Muscle of leg (tissue), 11 donors: Measurements from ENCODE around the gene SNRPB. TPM values are rescaled to one million over a fixed set of nuclear protein-coding genes. Genes with fewer than 3 reads are reported as not detected.

Source experiments
- DNase-seq: peaks from one replicate; pipeline ENCODE4 v3.0.0; 2013
- H3K27ac ChIP-seq: one replicate; pipeline ENCODE4 v1.5.1; 2013; ENCODE audit warnings: mild to moderate bottlenecking, low read length, control low read depth
- H3K27me3 ChIP-seq: one replicate; pipeline ENCODE4 v1.6.1; 2013; ENCODE audit warnings: low read length; ENCODE audit not compliant: control insufficient read depth, insufficient read depth
- H3K36me3 ChIP-seq: one replicate; pipeline ENCODE4 v1.6.1; 2013; ENCODE audit warnings: low read length; ENCODE audit not compliant: control insufficient read depth, insufficient read depth
- H3K4me1 ChIP-seq: one replicate; pipeline ENCODE4 v1.6.1; 2013; ENCODE audit warnings: low read length; ENCODE audit not compliant: control insufficient read depth, insufficient read depth
- H3K4me3 ChIP-seq: one replicate; pipeline ENCODE4 v1.5.1; 2013; ENCODE audit warnings: low read length, control low read depth
- H3K9me3 ChIP-seq: replicated peaks from 2 replicates; pipeline ENCODE4 v1.6.1; 2013; ENCODE audit warnings: low read depth, low read length; ENCODE audit not compliant: control insufficient read depth
- WGBS: methylation state at CpG from one replicate; pipeline ENCODE4 v1.1.5; 2013; ENCODE audit warnings: missing lambda C conversion rate; ENCODE audit not compliant: insufficient coverage; 5-methylcytosine and 5-hydroxymethylcytosine counted together
- polyA plus RNA-seq, 8 donors: library from polyadenylated mRNA; unstranded; fragments of 120-200 nt; gene quantifications; one replicate each; pipeline versions ENCODE4 v1.2.1 to v1.2.3, GENCODE V29; 2013; ENCODE audit warnings: inconsistent platforms in 1 of 8, low replicate concordance in 1 of 8; ENCODE audit not compliant: insufficient read length in 8 of 8, insufficient read depth in 1 of 8
- total RNA-seq: library from RNA; stranded (reverse); fragments of 120-200 nt; gene quantifications from one replicate; pipeline ENCODE4 v1.2.4, GENCODE V29; 2013

Gene SNRPB
- total and polyA plus RNA-seq, 9 donors, result 97.3 to 123 (median 113) TPM

DNA sequence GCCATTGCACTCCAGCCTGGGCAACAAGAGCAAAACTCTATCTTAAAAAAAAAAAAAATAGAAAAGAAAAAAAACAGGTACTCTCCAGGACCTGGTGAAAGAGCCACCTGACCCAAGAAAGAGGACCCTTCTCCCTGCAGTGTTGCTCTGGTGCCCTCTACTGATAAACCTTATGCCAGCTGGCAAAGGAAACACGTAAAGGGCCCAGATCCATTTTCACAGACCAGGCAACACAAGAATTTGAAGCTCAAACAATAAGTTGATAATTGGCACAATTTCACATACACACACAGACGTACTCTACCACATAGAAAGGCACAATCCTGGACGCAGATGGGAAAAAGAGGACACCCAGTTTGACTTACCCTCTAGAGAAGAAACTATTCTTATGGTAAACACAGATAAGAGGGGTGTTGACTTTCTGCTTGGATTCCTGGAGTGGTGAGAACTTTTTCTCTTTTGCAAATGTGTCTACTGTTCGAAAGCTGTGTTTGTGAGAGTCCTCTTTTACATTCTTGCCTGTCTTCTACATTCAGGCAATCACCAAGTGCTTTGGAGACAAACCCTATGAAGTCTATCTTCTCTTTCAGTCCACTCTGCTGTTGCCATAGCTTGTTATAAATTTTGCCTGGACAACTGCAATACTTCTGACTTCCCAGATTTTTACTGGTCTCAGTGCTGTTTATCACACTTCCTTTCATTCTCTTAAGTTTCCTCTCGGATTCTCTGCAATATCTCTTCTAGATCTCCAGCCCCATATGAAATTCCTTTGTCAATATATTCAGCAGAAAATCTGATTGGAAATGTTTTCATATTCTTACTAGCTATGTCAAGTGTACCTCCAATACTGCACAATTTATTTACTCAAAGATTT lies 6.4 kb upstream of the SNRPB start:
- no peak for DNase-seq
- no CpG with 5 or more reads among the region's 5 CpGs for WGBS
- no peak overlapping the region for H3K27ac ChIP-seq
- H3K27me3 ChIP-seq, result no peaks in the 10 kb centered on the region
- H3K36me3 ChIP-seq, result peaks cover 21% of the 10 kb centered on the region
- peaks cover 2% of the 10 kb centered on the region for H3K9me3 ChIP-seq
- no peak overlapping the region for H3K4me3 ChIP-seq
- H3K4me1 ChIP-seq, result no peaks in the 10 kb centered on the region

GRCh38 chr20:2475850-2476741 lies 5.5 kb upstream of the SNRPB start:
- DNase-seq, result no peak
- 95% methylated on average over 7 of the region's 9 CpGs for WGBS
- no peaks in the 10 kb centered on the region for H3K27me3 ChIP-seq
- no peak overlapping the region for H3K27ac ChIP-seq
- peaks cover 2% of the 10 kb centered on the region for H3K9me3 ChIP-seq
- no peak overlapping the region for H3K4me3 ChIP-seq
- peaks cover 17% of the 10 kb centered on the region for H3K36me3 ChIP-seq
- peaks cover under 1% of the 10 kb centered on the region for H3K4me1 ChIP-seq

- peaks cover 9% of the 10 kb centered on the region for H3K36me3 ChIP-seq
- no peaks in the 10 kb centered on the region for H3K27me3 ChIP-seq
- H3K4me3 ChIP-seq, result no peak overlapping the region
- no peaks in the 10 kb centered on the region for H3K9me3 ChIP-seq
- DNase-seq, result no peak
- no peak overlapping the region for H3K27ac ChIP-seq
- no CpG with 5 or more reads among the region's 4 CpGs for WGBS
- H3K4me1 ChIP-seq, result peaks cover 14% of the 10 kb centered on the region
Measured at GRCh38 chr20:2473516-2473915, 2.9 kb upstream of the SNRPB start.

- 0% methylated on average over 19 of the region's 19 CpGs for WGBS
- peaks cover 28% of the 10 kb centered on the region for H3K36me3 ChIP-seq
- DNase-seq, result peak; percentile 70
Measured at GRCh38 chr20:2469991-2470422, 582 bp downstream of the SNRPB start.

GRCh38 chr20:2468581-2469407 lies 1.8 kb downstream of the SNRPB start:
- Histone ChIP-seq H3K4me1 (peaks cover 16% of the 10 kb centered on the region), H3K9me3 (no peaks in the 10 kb centered on the region), H3K36me3 (peaks cover 39% of the 10 kb centered on the region), H3K27me3 (no peaks in the 10 kb centered on the region), H3K27ac (no peak overlapping the region), H3K4me3 (peak overlapping the region; percentile 65)
- WGBS, result 84% methylated on average over 7 of the region's 11 CpGs
- DNase-seq, result no peak

More at GRCh38 chr20:2469991-2470422, 582 bp downstream of the SNRPB start:
- Histone ChIP-seq H3K27ac (peak overlapping the region; percentile 99), H3K4me1 (peaks cover 16% of the 10 kb centered on the region), H3K9me3 (no peaks in the 10 kb centered on the region), H3K4me3 (peak overlapping the region; percentile 65), H3K27me3 (no peaks in the 10 kb centered on the region)

DNA sequence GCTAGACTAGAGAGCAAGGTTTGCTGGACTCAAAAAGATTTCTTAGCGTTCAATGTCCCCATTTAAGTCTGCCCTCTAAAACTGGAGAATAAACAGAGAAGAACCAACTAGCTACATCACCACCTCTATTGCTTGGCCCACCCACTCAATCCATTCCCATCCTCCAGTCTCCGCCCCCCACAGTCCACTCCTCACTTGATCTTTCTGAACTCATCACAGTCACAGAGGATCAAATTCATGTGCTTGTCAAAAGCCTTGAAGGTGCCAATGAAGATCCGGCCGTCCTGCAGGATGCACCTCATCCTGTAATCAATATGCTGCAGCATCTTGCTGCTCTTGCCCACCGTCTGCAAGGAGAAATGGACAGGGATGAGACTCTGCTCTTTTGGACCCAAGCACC lies 3.2 kb downstream of the SNRPB start:
- WGBS, result 74% methylated on average over 5 of the region's 5 CpGs
- H3K36me3 ChIP-seq, result peaks cover 53% of the 10 kb centered on the region
- no peak overlapping the region for H3K4me3 ChIP-seq

DNA sequence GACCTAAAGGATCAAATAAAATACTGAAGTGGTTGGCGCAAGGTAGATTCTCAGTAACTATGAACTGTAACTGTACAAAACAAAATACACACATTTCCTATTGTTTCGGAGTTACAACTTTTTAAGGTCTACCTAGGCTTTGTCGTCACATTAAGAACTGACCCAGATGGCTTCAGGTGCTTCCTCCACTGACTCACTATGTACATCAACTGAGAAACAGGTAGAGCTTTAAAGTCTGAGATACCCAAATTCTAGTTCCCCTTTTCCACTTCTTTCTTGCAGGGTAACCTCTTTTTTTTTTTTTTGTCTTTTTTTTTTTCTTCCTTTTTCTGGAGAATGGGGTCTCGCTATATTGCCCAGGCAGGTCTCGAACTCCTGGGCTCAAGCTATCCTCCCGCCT lies 5.5 kb downstream of the SNRPB start:
- Histone ChIP-seq H3K27ac (no peak overlapping the region), H3K9me3 (no peaks in the 10 kb centered on the region), H3K27me3 (no peaks in the 10 kb centered on the region), H3K4me3 (no peak overlapping the region), H3K36me3 (peaks cover 69% of the 10 kb centered on the region), H3K4me1 (peaks cover 13% of the 10 kb centered on the region)
- DNase-seq, result no peak
- 93% methylated on average over 2 of the region's 6 CpGs for WGBS

More for the DNA sequence above, 3.2 kb downstream of the SNRPB start:
- no peak overlapping the region for H3K27ac ChIP-seq
- no peaks in the 10 kb centered on the region for H3K9me3 ChIP-seq
- no peaks in the 10 kb centered on the region for H3K27me3 ChIP-seq
- no peak for DNase-seq
- H3K4me1 ChIP-seq, result peaks cover 16% of the 10 kb centered on the region

DNA sequence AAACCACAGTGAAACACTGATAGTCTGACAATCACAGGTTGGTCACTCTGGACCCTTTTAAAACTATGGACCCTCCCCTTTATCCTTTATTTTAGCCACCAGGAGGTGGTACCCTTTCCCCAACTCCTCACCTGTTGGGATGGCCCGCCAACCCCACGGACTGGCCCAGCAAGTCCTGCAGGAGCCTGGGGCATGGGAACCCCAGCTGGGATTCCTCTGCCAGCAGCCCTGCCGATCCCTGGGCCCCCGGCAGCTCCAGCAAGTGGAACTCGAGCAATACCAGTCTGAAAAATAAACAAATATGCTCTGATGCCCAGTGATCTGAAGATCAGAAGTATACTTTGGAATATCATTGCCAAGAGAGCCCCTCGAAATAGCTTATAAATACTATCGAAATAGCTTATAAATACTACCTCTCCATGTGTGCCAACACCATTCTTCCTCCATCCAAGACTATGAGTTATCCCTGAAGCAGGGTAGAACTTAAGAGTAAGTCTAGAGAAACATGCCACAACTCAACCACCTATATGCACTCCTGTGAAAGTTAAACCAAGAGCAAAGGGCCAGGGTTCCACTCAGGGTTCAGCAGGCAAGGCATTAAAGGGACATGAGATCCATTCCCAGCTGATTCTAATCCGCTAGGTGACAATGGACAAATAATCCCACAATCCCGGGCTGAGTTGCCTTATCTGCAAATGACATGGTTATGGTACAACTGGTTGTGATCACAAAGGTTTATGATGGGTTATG lies 6.8 kb downstream of the SNRPB start:
- Histone ChIP-seq H3K4me3 (no peak overlapping the region), H3K36me3 (peaks cover 72% of the 10 kb centered on the region), H3K27me3 (no peaks in the 10 kb centered on the region), H3K27ac (no peak overlapping the region), H3K9me3 (no peaks in the 10 kb centered on the region), H3K4me1 (peaks cover 5% of the 10 kb centered on the region)
- DNase-seq, result no peak
- whole genome bisulfite sequencing, result 100% methylated on average over 1 of the region's 9 CpGs

GRCh38 chr20:2462484-2462883 lies 8.1 kb downstream of the SNRPB start:
- no peak for DNase-seq
- H3K36me3 ChIP-seq, result peaks cover 69% of the 10 kb centered on the region
- H3K27me3 ChIP-seq, result no peaks in the 10 kb centered on the region
- H3K9me3 ChIP-seq, result no peaks in the 10 kb centered on the region
- no peak overlapping the region for H3K27ac ChIP-seq
- H3K4me1 ChIP-seq, result no peaks in the 10 kb centered on the region
- H3K4me3 ChIP-seq, result no peak overlapping the region
- WGBS, result 88% methylated on average over 3 of the region's 3 CpGs
